Effector CD4-positive, alpha-beta T cell (primary cell): Measurements from ENCODE around the gene MISFA.
"Not testable (repeated sequence)": the region's sequence is repeated elsewhere in the genome, so short reads cannot be mapped to it uniquely, and the experiment has no call there.

Experiments used
- DNase-seq: peaks from one replicate; pipeline ENCODE4 v3.0.0-alpha.2; 2020

The MISFA gene

DNA sequence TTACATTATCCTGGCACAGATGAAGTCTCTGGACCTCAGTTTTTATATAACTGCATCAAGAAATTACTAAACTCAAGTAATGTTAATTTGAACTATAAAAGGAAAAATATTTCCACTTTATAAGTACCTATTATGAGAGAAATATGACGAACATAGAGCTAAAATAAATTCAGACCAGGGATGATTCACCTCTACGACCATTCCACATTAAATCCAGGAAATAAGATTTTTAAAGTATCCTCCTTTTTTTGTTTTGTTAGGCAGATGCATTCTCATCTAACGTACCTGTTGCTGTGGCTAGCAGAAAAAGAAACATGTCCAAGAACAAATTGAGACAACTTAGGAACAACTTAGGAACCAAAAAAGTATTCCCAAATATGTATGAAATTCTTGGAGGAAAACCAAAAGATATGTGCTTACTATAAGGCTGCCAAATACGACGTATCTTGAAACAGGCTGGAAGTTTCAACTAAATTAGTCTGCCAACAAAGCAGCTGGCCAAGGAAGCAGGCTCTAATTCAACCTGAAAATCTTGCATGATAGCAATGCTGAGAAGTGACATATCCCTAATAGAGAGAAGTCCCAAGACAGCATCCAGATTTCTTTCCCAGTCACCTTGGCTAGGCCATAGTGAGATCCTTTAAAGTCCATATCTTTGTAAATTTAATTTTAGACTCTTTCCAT, 18.9 kb downstream of the MISFA start:
- no peak for DNase-seq

- DNase-seq: no peak
Observed at GRCh38 chr11:18623707-18624106, 24.1 kb downstream of the MISFA start.

GRCh38 chr11:18624161-18624560, 24.6 kb downstream of the MISFA start:
- no peak for DNase-seq

GRCh38 chr11:18632841-18633240, 33.3 kb downstream of the MISFA start:
- no peak for DNase-seq

DNA sequence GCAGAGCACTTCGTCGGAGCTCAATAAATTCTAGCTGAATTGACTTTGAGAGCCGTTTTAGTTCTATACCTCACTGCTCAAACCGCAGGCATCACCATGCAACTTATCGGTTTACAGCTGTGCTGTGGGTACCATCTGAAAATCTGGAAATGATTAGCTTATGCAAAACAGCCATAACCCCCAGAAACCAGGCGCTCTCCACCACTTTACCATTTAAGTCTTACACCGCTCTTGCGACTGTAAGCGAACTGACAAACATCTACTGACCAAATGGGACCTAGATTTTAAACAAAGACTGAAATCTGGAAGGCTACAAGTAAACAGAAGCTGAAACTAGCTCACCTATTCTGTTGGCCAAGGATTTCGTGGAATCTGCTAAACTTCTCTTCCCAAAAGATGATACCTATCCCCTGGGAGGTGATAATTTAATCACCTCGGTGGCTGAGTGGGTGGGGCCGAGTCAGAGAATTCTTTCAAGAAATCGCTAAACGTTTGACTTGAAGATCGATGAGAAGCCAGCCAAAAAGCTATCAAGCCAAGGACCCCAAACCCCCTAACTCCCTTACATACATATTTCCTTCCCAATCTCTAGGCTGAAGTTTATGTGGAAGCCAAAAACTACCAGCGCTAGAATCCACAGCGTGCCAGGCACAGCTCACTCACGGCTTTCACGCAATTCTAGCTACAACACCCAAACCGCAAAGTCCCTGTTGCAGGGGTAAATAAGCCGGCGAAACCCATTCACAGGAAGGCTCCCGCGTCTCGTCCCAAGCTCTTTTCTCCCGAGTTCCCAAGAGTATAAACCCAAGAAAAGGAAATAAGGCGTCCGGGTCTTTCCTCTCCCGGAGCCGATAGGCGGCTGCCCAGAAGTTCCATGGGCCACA, 33.9 kb downstream of the MISFA start:
- no peak for DNase-seq

- peak; percentile 97 for DNase-seq
Observed at GRCh38 chr11:18634140-18635032, 34.8 kb downstream of the MISFA start, which contains the start of gene SPTY2D1. Gene SPTY2D1 (minus strand): TSS chr11:18634342. CDS start chr11:18634257, 85 bp downstream.

DNA sequence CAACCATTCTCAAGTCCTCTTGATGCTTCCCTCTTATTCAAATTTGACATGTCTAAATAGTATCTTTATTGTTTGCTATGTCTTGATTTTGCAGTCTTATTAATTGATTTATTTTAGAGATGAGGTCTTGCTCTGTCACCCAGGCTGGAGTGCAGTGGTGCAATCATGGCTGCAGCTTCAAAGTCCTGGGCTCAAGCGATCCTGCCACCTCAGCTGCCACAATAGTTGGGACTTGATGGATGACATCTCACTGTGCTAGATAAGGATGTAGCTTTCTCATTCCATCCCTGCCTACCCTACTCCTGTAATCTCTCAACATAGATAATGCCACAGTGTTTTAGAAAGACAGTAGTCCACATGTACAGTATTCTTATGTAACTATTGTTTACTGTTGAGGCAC, 42.1 kb downstream of the MISFA start:
- no peak for DNase-seq

DNA sequence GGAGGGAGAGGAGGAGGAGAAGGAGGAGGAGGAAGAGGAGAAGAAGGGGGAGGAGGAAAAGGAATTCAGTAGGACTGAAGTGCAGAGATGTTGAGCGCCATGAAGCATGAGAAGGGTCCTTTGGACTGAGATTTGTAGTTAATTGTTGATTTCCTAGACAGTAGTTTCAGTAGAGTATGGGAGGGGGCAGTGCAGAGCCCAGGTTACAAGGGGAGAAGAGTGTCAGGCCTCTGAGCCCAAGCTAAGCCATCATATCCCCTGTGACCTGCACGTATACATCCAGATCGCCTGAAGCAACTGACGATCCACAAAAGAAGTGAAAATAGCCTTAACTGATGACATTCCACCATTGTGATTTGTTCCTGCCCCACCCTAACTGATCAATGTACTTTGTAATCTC, 43.4 kb downstream of the MISFA start:
- DNase-seq: not testable (repeated sequence)

DNA sequence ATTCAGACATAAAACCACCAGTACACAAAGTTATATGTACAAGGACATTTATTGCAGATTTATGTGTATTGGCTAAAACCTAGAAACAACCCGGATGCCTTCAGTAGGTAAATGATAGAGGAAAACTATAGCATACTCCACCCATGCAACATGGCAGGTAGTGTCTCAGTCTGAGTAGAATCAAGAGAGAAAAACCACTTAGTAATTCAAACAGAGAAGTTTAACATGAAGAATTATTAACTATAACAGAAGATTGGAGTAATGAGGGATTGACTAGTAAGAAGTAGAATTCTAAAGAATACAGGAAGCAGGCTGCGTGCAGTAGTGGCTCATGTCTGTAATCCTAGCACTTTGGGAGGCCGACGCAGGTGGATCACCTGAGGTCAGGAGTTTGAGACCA, 50.8 kb downstream of the MISFA start:
- no peak for DNase-seq

DNA sequence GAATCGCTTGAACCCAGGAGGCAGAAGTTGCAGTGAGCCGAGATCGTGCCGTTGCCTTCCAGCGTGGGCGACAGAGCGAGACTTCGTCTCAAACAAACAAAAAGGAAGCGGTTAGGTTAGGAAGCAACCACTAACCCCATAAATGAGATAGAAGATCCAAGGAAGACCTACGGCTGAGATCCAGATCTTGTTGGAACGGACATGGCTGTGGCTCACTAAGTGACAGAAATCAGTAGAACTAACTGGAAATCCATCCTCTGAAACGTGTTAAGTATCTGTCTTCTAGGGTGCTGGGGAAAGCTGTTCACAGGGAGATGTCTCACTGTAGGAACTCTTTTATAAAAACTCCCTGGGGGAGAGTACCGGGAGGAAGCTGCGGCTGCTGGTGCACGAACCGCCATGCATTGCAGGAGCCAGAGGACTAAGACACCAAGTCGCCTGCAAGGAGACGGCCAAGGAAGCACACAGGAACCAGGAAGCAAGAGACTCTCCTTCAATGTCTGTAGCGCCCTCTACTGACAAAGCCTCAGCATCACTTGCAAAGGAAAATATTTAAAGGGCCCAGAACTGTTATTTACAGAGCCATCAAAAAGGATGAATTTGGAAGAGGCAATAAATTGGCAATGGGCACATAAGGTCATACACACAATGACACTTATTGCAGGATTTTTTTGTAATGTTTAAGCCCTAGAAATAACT, 51.4 kb downstream of the MISFA start:
- DNase-seq: peak; percentile 10
